Upper lobe of right lung (tissue), 1 donor: ENCODE results near the gene TGFB2. TPM values are rescaled to one million over a fixed set of nuclear protein-coding genes. Genes with fewer than 3 reads are reported as not detected.

Experiments
- ATAC-seq: fragments of 200-7000 bp; cut with Tn5 transposase; one replicate; pipeline ENCODE4 v1.9.1; 2020; ENCODE audit warnings: mild to moderate bottlenecking, moderate library complexity
- DNase-seq: peaks from one replicate; pipeline ENCODE4 v3.0.0-alpha.2; 2020
- H3K27ac ChIP-seq: fragments of 200-600 bp; one replicate; pipeline ENCODE4 v1.8.0; 2022
- H3K27me3 ChIP-seq: fragments of 200-600 bp; one replicate; pipeline ENCODE4 v1.8.0; 2022; ENCODE audit warnings: mild to moderate bottlenecking
- H3K36me3 ChIP-seq: fragments of 200-600 bp; one replicate; pipeline ENCODE4 v1.8.0; 2022
- H3K4me1 ChIP-seq: fragments of 200-600 bp; one replicate; pipeline ENCODE4 v1.8.0; 2022
- H3K4me3 ChIP-seq: fragments of 200-600 bp; one replicate; pipeline ENCODE4 v1.8.0; 2022; ENCODE audit warnings: mild to moderate bottlenecking
- H3K9me3 ChIP-seq: fragments of 200-600 bp; one replicate; pipeline ENCODE4 v1.8.0; 2022
- intact Hi-C: fragments of 100-400 bp; cut with DNase I; formaldehyde crosslinking; loops from one replicate; pipeline ENCODE4 v1.11.0; 2022
- total RNA-seq: library from RNA; stranded (reverse); fragmentation: NEBNext Ultra II Directional; extraction: Animal tissue kit (Norgen Biotek cat#: 25700); gene quantifications from one replicate; pipeline ENCODE4 v1.2.1, GENCODE V29; 2021
- TF ChIP-seq, protein P1 (sequence below): fragments of 200-600 bp; IDR thresholded peaks from one replicate; pipeline ENCODE4 v1.8.0; 2022; ENCODE audit warnings: antibody characterized with exemption
- donor health status: DM: no; HTN: yes; CAD: no; lungs with severe emphysema.

Gene TGFB2
- total RNA-seq, 1 donor from 2014 or later, result 19.8 TPM

DNA sequence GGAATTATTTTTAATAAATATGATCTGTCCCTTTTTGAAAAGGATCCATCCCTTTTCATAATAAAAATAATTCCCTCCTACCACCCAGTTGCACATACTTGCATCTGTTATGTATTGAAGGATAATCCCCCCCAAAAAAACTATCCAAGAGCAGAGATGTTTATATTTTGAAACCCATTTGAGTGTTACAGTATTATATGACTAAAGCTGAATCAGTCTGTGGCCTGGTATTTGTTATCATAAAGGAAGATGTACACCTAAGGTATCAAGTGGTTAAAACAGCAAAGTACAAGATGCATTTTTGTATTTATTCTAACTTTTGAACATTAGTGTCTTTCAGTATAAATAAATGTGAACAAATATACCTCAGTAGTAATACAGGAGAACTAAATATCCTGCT is 12.7 kb upstream of the TGFB2 start:
- TF ChIP-seq, protein P1, sequence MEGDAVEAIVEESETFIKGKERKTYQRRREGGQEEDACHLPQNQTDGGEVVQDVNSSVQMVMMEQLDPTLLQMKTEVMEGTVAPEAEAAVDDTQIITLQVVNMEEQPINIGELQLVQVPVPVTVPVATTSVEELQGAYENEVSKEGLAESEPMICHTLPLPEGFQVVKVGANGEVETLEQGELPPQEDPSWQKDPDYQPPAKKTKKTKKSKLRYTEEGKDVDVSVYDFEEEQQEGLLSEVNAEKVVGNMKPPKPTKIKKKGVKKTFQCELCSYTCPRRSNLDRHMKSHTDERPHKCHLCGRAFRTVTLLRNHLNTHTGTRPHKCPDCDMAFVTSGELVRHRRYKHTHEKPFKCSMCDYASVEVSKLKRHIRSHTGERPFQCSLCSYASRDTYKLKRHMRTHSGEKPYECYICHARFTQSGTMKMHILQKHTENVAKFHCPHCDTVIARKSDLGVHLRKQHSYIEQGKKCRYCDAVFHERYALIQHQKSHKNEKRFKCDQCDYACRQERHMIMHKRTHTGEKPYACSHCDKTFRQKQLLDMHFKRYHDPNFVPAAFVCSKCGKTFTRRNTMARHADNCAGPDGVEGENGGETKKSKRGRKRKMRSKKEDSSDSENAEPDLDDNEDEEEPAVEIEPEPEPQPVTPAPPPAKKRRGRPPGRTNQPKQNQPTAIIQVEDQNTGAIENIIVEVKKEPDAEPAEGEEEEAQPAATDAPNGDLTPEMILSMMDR, result no peak
- DNase-seq (no peak), ATAC-seq (no peak)
- H3K27ac ChIP-seq, result no peak overlapping the region
- no peaks in the 10 kb centered on the region for H3K4me1 ChIP-seq
- no peaks in the 10 kb centered on the region for H3K36me3 ChIP-seq
- H3K4me3 ChIP-seq, result no peak overlapping the region
- intact Hi-C loops, result loop anchor here (10.0 kb wide), 1 partner anchor 852 kb away; no protein-coding TSS in a partner anchor
- no peaks in the 10 kb centered on the region for H3K27me3 ChIP-seq
- H3K9me3 ChIP-seq, result no peaks in the 10 kb centered on the region

DNA sequence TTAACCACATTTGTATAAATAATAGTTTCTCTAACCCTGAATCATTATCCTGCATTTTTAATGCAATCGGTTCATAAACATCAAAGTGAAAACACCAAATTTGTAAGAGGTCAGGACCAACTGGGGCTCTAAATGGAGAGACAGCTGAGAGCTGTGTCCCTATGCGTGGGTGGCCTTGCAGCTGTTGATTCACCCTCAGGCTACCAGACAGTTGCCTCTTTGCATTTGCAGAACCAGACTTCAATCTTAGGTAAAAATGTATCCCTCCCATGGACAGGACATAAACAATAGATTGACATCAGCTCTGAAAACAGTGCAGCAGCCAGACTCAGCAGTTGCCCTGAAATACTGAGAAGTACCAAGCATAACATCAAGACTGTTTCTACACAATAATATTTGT is 8.8 kb upstream of the TGFB2 start:
- no peak overlapping the region for H3K27ac ChIP-seq
- no peaks in the 10 kb centered on the region for H3K9me3 ChIP-seq
- H3K4me1 ChIP-seq, result no peaks in the 10 kb centered on the region
- DNase-seq (no peak), ATAC-seq (no peak)
- TF ChIP-seq, protein P1, result no peak
- H3K4me3 ChIP-seq, result no peak overlapping the region
- intact Hi-C loops, result loop anchor here (10.0 kb wide), 1 partner anchor 848 kb away; no protein-coding TSS in a partner anchor
- no peaks in the 10 kb centered on the region for H3K36me3 ChIP-seq
- H3K27me3 ChIP-seq, result no peaks in the 10 kb centered on the region

GRCh38 chr1:218339267-218339831 is 5.8 kb upstream of the TGFB2 start:
- H3K27me3 ChIP-seq, result no peaks in the 10 kb centered on the region
- ATAC-seq, result peak; percentile 41
- intact Hi-C loops, result loop anchor here (10.0 kb wide), 1 partner anchor 845 kb away; no protein-coding TSS in a partner anchor

DNA sequence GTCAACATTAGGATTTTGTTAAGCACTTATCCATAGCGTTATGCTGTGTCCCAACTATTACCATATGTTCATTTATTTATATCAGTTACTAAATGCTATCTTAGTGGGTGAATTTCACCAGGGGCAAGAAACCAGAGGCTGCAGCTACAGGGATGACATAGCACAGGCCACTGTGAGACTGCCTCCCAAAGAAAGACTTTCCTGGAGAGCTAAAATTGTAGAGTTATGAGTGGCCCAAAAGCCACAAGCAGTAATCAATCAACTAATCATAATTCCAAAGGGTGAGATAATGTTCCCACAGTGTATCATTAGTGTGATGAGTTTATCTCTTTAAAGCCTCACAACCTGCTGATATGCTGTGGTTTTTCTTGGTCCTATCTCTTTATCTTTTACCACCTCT is 3.8 kb upstream of the TGFB2 start:
- no peak overlapping the region for H3K4me3 ChIP-seq
- TF ChIP-seq, protein P1, result no peak
- H3K4me1 ChIP-seq, result peaks cover 3% of the 10 kb centered on the region
- H3K9me3 ChIP-seq, result no peaks in the 10 kb centered on the region
- DNase-seq, result no peak
- no peaks in the 10 kb centered on the region for H3K36me3 ChIP-seq
- ATAC-seq, result no peak
- H3K27me3 ChIP-seq, result no peaks in the 10 kb centered on the region
- H3K27ac ChIP-seq, result no peak overlapping the region
- intact Hi-C loops, result no loop called here

More at GRCh38 chr1:218339267-218339831, 5.8 kb upstream of the TGFB2 start:
- Histone ChIP-seq H3K27ac (no peak overlapping the region), H3K36me3 (no peaks in the 10 kb centered on the region), H3K4me3 (no peak overlapping the region), H3K4me1 (no peaks in the 10 kb centered on the region), H3K9me3 (no peaks in the 10 kb centered on the region)
- TF ChIP-seq, protein P1, result peak; percentile 79
- no peak for DNase-seq

DNA sequence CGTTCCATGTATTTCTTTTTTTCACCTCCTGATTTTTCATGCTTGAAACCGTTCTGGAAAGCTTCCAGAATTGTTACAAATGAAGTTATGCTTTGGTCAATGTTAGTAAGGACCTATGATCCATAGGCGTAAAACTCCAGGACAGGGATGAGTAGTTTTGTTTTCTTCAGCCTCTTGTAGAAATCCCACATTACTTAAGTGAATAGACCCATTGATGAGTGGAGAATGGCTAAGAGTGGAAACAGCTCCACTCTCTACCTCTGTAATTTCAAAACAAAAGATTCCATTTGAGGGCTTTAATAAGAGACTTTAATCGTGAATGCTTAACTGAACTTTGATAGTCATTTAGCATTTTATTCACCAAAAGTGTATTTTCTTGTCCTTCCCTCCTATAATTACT is 3.0 kb upstream of the TGFB2 start:
- ATAC-seq, result no peak
- intact Hi-C loops, result no loop called here
- no peak overlapping the region for H3K27ac ChIP-seq
- H3K4me3 ChIP-seq, result no peak overlapping the region
- peaks cover 3% of the 10 kb centered on the region for H3K4me1 ChIP-seq
- no peaks in the 10 kb centered on the region for H3K27me3 ChIP-seq
- H3K9me3 ChIP-seq, result no peaks in the 10 kb centered on the region
- H3K36me3 ChIP-seq, result no peaks in the 10 kb centered on the region
- TF ChIP-seq, protein P1, result no peak
- DNase-seq, result no peak
